Measurements from ENCODE around the gene SLC38A11.
"Not testable (repeated sequence)": the region's sequence is repeated elsewhere in the genome, so short reads cannot be mapped to it uniquely, and the experiment has no call there.

SLC38A11 gene

GRCh38 chr2:164877169-164877568, 78.2 kb downstream of the SLC38A11 start:
- DNase-seq (ENCODE audit: low spot score), result no peak

- DNase-seq (ENCODE audit: low spot score), result no peak
These were observed 79.8 kb downstream of the SLC38A11 start for GRCh38 chr2:164875334-164876205.

- no peak for DNase-seq (ENCODE audit: low spot score)
These were observed 82.0 kb downstream of the SLC38A11 start for GRCh38 chr2:164873210-164873908.

- no peak for DNase-seq (ENCODE audit: low spot score)
These were observed 83.9 kb downstream of the SLC38A11 start for GRCh38 chr2:164871404-164871803.

- DNase-seq (ENCODE audit: low spot score), result no peak
These were observed 85.9 kb downstream of the SLC38A11 start for GRCh38 chr2:164869420-164869772.

- no peak for DNase-seq (ENCODE audit: low spot score)
These were observed 86.5 kb downstream of the SLC38A11 start for GRCh38 chr2:164868563-164869419.

GRCh38 chr2:164867779-164868397, 87.4 kb downstream of the SLC38A11 start:
- DNase-seq (ENCODE audit: low spot score), result no peak

GRCh38 chr2:164866381-164866780, 88.9 kb downstream of the SLC38A11 start:
- not testable (repeated sequence) for DNase-seq (ENCODE audit: low spot score)

- DNase-seq (ENCODE audit: low spot score), result no peak
These were observed 94.7 kb downstream of the SLC38A11 start for GRCh38 chr2:164860694-164861042.

GRCh38 chr2:164859906-164860693, 95.2 kb downstream of the SLC38A11 start:
- DNase-seq (ENCODE audit: low spot score), result not testable (repeated sequence)

GRCh38 chr2:164859251-164859818, 96.0 kb downstream of the SLC38A11 start:
- DNase-seq (ENCODE audit: low spot score), result no peak

GRCh38 chr2:164852086-164852485, 103.2 kb downstream of the SLC38A11 start:
- no peak for DNase-seq (ENCODE audit: low spot score)

- DNase-seq (ENCODE audit: low spot score), result no peak
These were observed 105.1 kb downstream of the SLC38A11 start for GRCh38 chr2:164850235-164850634.

GRCh38 chr2:164849506-164849905, 105.8 kb downstream of the SLC38A11 start:
- DNase-seq (ENCODE audit: low spot score), result no peak

GRCh38 chr2:164847981-164848741, 107.2 kb downstream of the SLC38A11 start:
- no peak for DNase-seq (ENCODE audit: low spot score)

GRCh38 chr2:164847291-164847690, 108.0 kb downstream of the SLC38A11 start:
- DNase-seq (ENCODE audit: low spot score), result no peak

GRCh38 chr2:164846276-164846675, 109.0 kb downstream of the SLC38A11 start:
- no peak for DNase-seq (ENCODE audit: low spot score)
